ENCODE results near the gene UMODL1. TPM values are rescaled to one million over a fixed set of nuclear protein-coding genes. Genes with fewer than 3 reads are reported as not detected.

UMODL1 gene
- total and polyA plus RNA-seq, 3 donors from 2014 or later, result 1.7 to 7.8 (median 6.8) TPM

DNA sequence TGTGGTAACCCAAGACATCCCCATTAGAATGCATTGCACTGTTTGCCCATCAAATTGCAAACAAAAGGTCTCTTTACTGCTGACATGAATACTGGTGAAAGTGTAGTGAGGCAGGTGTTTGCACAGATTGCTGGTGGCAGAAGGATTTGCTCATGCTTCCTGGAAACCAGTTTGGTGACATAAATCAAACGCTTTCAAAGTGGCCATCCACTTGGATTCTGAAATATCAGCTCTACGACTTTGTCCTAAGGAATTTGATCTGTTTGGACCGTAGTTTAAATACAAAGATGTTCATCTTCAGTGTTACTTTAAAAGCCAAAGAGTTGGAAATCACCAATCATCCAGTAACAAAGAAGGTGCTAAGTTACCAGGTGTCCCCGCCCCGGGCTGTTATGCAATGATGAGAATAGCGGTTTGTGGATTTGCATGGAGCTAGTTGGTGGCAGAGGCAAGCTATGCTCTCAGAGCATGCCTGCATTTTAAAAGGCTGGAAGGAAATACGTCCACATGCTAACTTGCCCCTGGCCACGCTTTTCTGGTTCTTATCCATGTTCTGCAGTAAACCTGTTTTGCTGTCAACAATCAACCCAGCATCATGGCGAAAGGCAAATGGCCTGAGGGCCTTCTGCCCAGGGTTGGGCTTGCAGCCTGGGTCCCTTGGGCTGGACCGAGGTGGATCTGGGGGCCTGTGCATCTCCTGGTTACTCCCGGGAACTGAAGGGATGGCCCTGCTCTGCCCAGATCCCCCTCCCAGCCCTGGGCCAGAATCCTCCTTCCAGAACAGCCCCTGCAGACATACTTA lies 49.2 kb downstream of the UMODL1 start:
- no peaks in the 10 kb centered on the region for H3K9me3 ChIP-seq
- no peak for DNase-seq
- no peak overlapping the region for H3K27ac ChIP-seq
- no peaks in the 10 kb centered on the region for H3K4me1 ChIP-seq
- H3K4me3 ChIP-seq, result no peak overlapping the region
- no peaks in the 10 kb centered on the region for H3K36me3 ChIP-seq (ENCODE audit: low read depth, missing control alignments)
- WGBS, 2 donors, result 84 to 87% methylated on average over 11 of the region's 11 CpGs
- TF ChIP-seq, protein P1, sequence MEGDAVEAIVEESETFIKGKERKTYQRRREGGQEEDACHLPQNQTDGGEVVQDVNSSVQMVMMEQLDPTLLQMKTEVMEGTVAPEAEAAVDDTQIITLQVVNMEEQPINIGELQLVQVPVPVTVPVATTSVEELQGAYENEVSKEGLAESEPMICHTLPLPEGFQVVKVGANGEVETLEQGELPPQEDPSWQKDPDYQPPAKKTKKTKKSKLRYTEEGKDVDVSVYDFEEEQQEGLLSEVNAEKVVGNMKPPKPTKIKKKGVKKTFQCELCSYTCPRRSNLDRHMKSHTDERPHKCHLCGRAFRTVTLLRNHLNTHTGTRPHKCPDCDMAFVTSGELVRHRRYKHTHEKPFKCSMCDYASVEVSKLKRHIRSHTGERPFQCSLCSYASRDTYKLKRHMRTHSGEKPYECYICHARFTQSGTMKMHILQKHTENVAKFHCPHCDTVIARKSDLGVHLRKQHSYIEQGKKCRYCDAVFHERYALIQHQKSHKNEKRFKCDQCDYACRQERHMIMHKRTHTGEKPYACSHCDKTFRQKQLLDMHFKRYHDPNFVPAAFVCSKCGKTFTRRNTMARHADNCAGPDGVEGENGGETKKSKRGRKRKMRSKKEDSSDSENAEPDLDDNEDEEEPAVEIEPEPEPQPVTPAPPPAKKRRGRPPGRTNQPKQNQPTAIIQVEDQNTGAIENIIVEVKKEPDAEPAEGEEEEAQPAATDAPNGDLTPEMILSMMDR (IDR thresholded peaks at IDR 0.05), result no peak
- TF ChIP-seq POLR2A (IDR thresholded peaks at IDR 0.05), result no peak
- no peaks in the 10 kb centered on the region for H3K27me3 ChIP-seq
- intact Hi-C loops (cut with DNase I; ENCODE audit: low total_unique reads), result loop anchor here (5.0 kb wide), 1 partner anchor 303 kb away; no protein-coding TSS in a partner anchor

DNA sequence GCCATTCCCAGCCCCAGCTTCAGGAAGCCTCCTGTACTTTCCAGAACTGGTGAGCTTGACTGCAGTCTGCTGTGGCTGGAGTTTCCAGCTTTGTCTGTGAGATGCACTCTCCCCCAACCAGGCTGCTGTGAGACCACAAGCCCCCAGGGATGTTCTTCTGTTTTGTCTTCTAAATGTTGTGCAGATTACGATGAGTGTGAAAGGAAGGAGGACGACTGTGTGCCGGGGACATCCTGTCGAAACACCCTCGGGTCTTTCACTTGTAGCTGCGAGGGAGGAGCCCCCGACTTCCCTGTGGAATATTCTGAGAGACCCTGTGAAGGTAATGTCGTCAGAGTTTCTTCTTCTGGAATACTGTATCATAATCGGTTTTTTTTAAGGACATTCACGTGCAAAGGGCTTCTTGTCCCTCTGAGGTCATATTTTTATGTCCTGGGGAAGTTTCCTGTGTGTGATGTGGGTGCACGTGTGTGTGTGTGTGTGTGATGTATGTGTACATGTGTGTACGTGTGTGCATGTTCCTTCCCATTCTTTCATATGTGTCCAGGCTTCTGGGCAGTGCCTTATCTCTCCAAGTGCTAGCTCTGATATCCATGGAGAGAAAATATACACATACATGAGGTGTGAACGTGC lies 49.9 kb downstream of the UMODL1 start:
- Histone ChIP-seq H3K9me3 (no peaks in the 10 kb centered on the region), H3K4me3 (no peak overlapping the region), H3K27ac (no peak overlapping the region), H3K36me3 (ENCODE audit: low read depth, missing control alignments) (no peaks in the 10 kb centered on the region), H3K4me1 (no peaks in the 10 kb centered on the region), H3K27me3 (no peaks in the 10 kb centered on the region)
- no peak for DNase-seq
- 59 to 63% methylated on average over 13 of the region's 13 CpGs for WGBS, 2 donors
- TF ChIP-seq, protein P1 (IDR thresholded peaks at IDR 0.05), result no peak
- TF ChIP-seq POLR2A (IDR thresholded peaks at IDR 0.05), result no peak
- intact Hi-C loops (cut with DNase I; ENCODE audit: low total_unique reads), result loop anchor here (5.0 kb wide), 1 partner anchor 304 kb away; no protein-coding TSS in a partner anchor

DNA sequence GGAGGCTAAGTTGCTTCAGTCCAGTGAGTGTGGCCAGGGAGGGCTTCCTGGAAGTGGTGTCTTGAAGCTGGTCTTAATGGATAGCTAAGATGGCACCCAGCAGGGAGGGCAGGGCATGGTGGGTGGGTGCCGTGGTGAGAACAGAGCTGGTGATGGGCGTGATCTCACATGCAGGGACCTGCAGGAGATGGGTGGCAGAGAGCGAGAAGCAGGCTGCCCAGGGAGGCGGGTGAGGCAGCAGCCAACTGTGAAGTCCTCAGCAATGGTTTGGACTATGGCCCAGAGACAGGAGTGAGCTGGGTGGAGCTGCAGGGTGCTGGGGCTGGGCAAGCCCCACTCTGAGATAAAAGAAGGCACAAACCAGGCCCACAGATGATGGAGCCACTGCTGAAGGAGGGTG lies 50.7 kb downstream of the UMODL1 start:
- Histone ChIP-seq H3K4me3 (no peak overlapping the region), H3K36me3 (ENCODE audit: low read depth, missing control alignments) (no peaks in the 10 kb centered on the region), H3K9me3 (no peaks in the 10 kb centered on the region), H3K27me3 (no peaks in the 10 kb centered on the region), H3K27ac (no peak overlapping the region), H3K4me1 (no peaks in the 10 kb centered on the region)
- 73 to 92% methylated on average over 3 to 4 of the region's 4 CpGs for WGBS, 2 donors
- intact Hi-C loops (cut with DNase I; ENCODE audit: low total_unique reads), result loop anchor here (5.0 kb wide), 1 partner anchor 304 kb away; no protein-coding TSS in a partner anchor
- TF ChIP-seq POLR2A (IDR thresholded peaks at IDR 0.05), result no peak
- TF ChIP-seq, protein P1 (IDR thresholded peaks at IDR 0.05), result no peak
- DNase-seq, result no peak

- H3K9me3 ChIP-seq, result no peaks in the 10 kb centered on the region
- H3K27me3 ChIP-seq, result no peaks in the 10 kb centered on the region
- H3K4me3 ChIP-seq, result no peak overlapping the region
- TF ChIP-seq, protein P1 (IDR thresholded peaks at IDR 0.05), result no peak
- TF ChIP-seq POLR2A (IDR thresholded peaks at IDR 0.05), result no peak
- H3K27ac ChIP-seq, result no peak overlapping the region
- H3K36me3 ChIP-seq (ENCODE audit: low read depth, missing control alignments), result no peaks in the 10 kb centered on the region
- 81 to 90% methylated on average over 13 of the region's 13 CpGs for WGBS, 2 donors
- DNase-seq, result no peak
- intact Hi-C loops (cut with DNase I; ENCODE audit: low total_unique reads), result loop anchor here (5.0 kb wide), 1 partner anchor 305 kb away; no protein-coding TSS in a partner anchor
- H3K4me1 ChIP-seq, result no peaks in the 10 kb centered on the region
Observed at GRCh38 chr21:42122398-42122797, 51.3 kb downstream of the UMODL1 start.

Data from testis (tissue), 3 donors.